Neutrophil (primary cell): Measurements from ENCODE around the gene CFAP20DC.
"Not testable (repeated sequence)": the region's sequence is repeated elsewhere in the genome, so short reads cannot be mapped to it uniquely, and the experiment has no call there.

Experiments used
- H3K27ac ChIP-seq: fragments of 200-600 bp; sonication (generic); 2 replicates; pipeline ENCODE4 v1.5.1; 2016; ENCODE audit warnings: mild to moderate bottlenecking, moderate library complexity
- H3K27me3 ChIP-seq: fragments of 200-600 bp; sonication (generic); 2 replicates; pipeline ENCODE4 v1.6.0; 2016; ENCODE audit warnings: mild to moderate bottlenecking
- H3K36me3 ChIP-seq: fragments of 200-600 bp; sonication (generic); 2 replicates; pipeline ENCODE4 v1.5.1; 2017
- H3K4me1 ChIP-seq, 2 experiments: fragments of 200-600 bp in 1 of 2; sonication (generic) in 1 of 2; 1 replicate in 1 of 2; 2 replicates in 1 of 2; pipeline versions ENCODE4 v1.5.1 to v1.6.1; 2013 to 2016; ENCODE audit warnings: low read depth in 1 of 2, low read length in 1 of 2, mild to moderate bottlenecking in 1 of 2, moderate library complexity in 1 of 2; ENCODE audit not compliant: control insufficient read depth in 1 of 2, insufficient read depth in 1 of 2
- H3K4me3 ChIP-seq, 2 experiments: fragments of 200-600 bp in 1 of 2; sonication (generic) in 1 of 2; 1 replicate in 1 of 2; 2 replicates in 1 of 2; pipeline ENCODE4 v1.5.1; 2013 to 2016; ENCODE audit warnings: low read depth in 1 of 2, low read length in 1 of 2, mild to moderate bottlenecking in 1 of 2, moderate library complexity in 1 of 2
- H3K9me3 ChIP-seq: fragments of 200-600 bp; sonication (generic); 2 replicates; pipeline ENCODE4 v1.5.1; 2016
- TF ChIP-seq, protein P1 (sequence below): fragments of 200-600 bp; sonication (generic); IDR thresholded peaks from 2 replicates; pipeline ENCODE4 v1.5.1; 2016; ENCODE audit warnings: antibody characterized with exemption

CFAP20DC gene

DNA sequence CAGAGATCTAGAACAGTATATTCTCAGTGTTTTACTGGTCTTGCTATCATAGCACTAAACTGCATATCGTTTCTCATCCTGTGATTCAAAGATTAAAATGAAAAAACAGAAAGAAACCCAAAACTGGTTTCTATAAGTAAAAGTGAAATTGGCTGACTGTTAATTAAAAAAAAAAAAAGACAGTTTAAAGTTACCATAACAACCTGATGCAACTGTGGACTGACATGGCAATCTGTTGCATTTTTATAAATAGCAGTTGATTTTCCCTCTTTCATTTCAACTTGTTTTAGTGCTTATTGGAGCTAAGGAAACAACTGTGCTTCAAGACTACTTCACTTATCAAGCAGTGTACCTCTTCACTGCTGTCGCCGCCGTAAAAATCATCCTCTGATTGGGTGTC lies 186.6 kb downstream of the CFAP20DC start:
- H3K9me3 ChIP-seq, result no peaks in the 10 kb centered on the region
- no peak overlapping the region for H3K4me3 ChIP-seq
- TF ChIP-seq, protein P1, sequence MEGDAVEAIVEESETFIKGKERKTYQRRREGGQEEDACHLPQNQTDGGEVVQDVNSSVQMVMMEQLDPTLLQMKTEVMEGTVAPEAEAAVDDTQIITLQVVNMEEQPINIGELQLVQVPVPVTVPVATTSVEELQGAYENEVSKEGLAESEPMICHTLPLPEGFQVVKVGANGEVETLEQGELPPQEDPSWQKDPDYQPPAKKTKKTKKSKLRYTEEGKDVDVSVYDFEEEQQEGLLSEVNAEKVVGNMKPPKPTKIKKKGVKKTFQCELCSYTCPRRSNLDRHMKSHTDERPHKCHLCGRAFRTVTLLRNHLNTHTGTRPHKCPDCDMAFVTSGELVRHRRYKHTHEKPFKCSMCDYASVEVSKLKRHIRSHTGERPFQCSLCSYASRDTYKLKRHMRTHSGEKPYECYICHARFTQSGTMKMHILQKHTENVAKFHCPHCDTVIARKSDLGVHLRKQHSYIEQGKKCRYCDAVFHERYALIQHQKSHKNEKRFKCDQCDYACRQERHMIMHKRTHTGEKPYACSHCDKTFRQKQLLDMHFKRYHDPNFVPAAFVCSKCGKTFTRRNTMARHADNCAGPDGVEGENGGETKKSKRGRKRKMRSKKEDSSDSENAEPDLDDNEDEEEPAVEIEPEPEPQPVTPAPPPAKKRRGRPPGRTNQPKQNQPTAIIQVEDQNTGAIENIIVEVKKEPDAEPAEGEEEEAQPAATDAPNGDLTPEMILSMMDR, result no peak
- H3K27ac ChIP-seq, result no peak overlapping the region
- no peaks in the 10 kb centered on the region for H3K4me1 ChIP-seq
- no peaks in the 10 kb centered on the region for H3K36me3 ChIP-seq
- no peaks in the 10 kb centered on the region for H3K27me3 ChIP-seq

DNA sequence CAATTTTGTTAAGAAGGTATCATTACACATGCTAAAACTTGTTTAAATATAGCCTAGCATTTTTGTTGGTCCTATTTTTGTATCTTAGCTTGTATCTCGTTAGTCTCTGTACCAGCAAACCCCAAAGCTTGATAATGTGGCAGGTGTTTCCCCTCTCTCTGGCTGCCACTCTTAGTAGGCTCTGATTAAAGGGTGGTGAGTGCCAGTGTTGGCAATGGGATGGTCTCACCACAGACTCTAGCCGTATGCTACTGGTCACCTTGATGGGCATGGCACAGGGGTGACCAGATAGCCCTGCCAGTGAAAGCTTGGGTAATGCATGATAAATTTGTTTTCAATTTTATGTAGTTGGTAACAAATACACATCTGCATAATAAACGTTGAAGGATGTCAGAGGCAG lies 188.3 kb downstream of the CFAP20DC start:
- no peaks in the 10 kb centered on the region for H3K36me3 ChIP-seq
- no peaks in the 10 kb centered on the region for H3K9me3 ChIP-seq
- TF ChIP-seq, protein P1, result no peak
- H3K4me1 ChIP-seq, result no peaks in the 10 kb centered on the region
- no peak overlapping the region for H3K27ac ChIP-seq
- H3K4me3 ChIP-seq, result no peak overlapping the region
- H3K27me3 ChIP-seq, result no peaks in the 10 kb centered on the region

DNA sequence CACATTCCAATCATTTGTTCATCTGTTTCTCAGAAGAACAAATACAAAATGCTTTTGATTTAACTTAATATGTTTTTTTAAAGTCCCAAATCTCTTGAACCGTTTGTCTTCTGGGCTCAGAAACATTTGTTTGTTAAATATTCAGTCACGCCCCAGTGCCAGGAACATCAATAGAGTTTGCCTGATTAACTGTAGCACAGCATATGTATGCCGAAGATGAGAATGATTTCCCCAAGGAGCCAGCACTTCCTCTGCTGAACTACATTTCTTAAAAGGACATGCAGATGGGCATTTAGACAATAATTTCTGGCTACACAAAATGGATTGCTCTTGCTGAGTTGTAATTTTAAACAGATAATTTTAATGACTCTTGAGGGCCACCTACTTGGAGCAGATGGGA lies 191.7 kb downstream of the CFAP20DC start:
- Histone ChIP-seq H3K9me3 (no peaks in the 10 kb centered on the region), H3K4me3 (no peak overlapping the region), H3K27me3 (no peaks in the 10 kb centered on the region), H3K4me1 (no peaks in the 10 kb centered on the region), H3K27ac (no peak overlapping the region), H3K36me3 (no peaks in the 10 kb centered on the region)
- TF ChIP-seq, protein P1, result no peak

DNA sequence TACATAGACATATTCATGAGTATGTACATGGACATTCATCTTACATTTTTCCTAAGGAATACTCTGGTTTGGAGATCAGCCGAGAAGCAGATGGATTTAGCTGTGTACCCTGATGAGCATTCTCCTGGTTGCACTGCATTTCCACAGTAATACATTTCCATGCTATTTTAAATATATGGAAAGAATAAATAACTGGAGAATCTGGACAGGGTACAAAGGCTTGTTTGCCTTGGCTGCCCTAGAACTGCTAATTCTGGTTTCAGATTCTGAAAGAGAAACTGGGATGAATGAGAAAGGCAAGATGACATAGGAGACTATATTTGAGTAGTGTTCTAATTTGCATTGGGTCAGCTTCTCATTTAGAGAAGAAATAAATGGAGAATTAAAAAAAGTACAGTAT lies 192.4 kb downstream of the CFAP20DC start:
- Histone ChIP-seq H3K36me3 (no peaks in the 10 kb centered on the region), H3K27ac (no peak overlapping the region), H3K27me3 (no peaks in the 10 kb centered on the region), H3K9me3 (no peaks in the 10 kb centered on the region), H3K4me3 (no peak overlapping the region), H3K4me1 (no peaks in the 10 kb centered on the region)
- TF ChIP-seq, protein P1, result no peak

DNA sequence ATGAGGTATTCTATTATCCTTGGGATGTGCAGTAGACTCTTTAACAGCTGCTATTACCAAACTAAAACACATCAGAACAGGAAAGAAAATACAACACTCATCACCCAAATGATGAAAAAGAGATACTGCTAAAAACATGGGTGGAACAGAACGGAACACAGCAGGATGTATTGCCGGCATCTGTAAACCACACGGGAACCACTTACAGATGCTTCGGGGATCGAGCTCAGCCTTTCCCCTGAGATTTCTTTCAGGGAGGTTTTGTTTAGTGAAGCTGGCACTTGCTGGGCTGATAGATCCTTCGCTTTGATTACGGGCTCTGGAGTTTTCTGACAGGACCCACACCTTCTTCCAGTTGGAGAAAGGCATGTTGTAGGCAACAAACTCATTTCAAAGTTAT lies 201.0 kb downstream of the CFAP20DC start:
- H3K9me3 ChIP-seq, result no peaks in the 10 kb centered on the region
- H3K36me3 ChIP-seq, result no peaks in the 10 kb centered on the region
- no peak overlapping the region for H3K27ac ChIP-seq
- no peaks in the 10 kb centered on the region for H3K4me1 ChIP-seq
- H3K27me3 ChIP-seq, result no peaks in the 10 kb centered on the region
- H3K4me3 ChIP-seq, result no peak overlapping the region
- TF ChIP-seq, protein P1, result no peak

DNA sequence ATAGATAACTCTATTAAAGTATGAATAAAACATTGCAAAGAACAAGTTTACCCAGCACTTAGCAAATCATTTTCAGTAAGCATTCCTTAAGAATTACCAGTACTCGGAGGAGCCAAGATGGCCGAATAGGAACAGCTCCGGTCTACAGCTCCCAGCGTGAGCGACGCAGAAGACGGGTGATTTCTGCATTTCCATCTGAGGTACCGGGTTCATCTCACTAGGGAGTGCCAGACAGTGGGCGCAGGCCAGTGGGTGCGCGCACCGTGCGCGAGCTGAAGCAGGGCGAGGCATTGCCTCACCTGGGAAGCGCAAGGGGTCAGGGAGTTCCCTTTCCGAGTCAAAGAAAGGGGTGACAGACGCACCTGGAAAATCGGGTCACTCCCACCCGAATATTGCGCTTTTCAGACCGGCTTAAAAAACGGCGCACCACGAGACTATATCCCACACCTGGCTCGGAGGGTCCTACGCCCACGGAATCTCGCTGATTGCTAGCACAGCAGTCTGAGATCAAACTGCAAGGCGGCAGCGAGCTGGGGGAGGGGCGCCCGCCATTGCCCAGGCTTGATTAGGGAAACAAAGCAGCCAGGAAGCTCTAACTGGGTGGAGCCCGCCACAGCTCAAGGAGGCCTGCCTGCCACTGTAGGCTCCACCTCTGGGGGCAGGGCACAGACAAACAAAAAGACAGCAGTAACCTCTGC lies 207.6 kb downstream of the CFAP20DC start:
- not testable (repeated sequence) for H3K27me3 ChIP-seq, H3K9me3 ChIP-seq, H3K4me3 ChIP-seq, H3K4me1 ChIP-seq, H3K36me3 ChIP-seq, H3K27ac ChIP-seq
